Testis (tissue), 3 donors: Measurements from ENCODE around the gene MRPL21. TPM values are rescaled to one million over a fixed set of nuclear protein-coding genes. Genes with fewer than 3 reads are reported as not detected.

ENCODE experiments used
- DNase-seq: peaks from one replicate; pipeline ENCODE4 v3.0.0-alpha.2; 2019
- H3K27ac ChIP-seq, 2 donors: fragments of 200-600 bp; sonication (generic); one replicate each; pipeline ENCODE4 v1.5.1; 2019
- H3K27me3 ChIP-seq: fragments of 200-600 bp; sonication (generic); one replicate; pipeline ENCODE4 v1.5.1; 2019
- H3K36me3 ChIP-seq: fragments of 200-600 bp; sonication (generic); one replicate; pipeline ENCODE4 v1.5.1; 2017; ENCODE audit warnings: low read depth; ENCODE audit errors: missing control alignments
- H3K4me1 ChIP-seq: fragments of 200-600 bp; sonication (generic); one replicate; pipeline ENCODE4 v1.5.1; 2019
- H3K4me3 ChIP-seq, 2 donors: fragments of 200-600 bp; sonication (generic); one replicate each; pipeline ENCODE4 v1.5.1; 2017 to 2019
- H3K9me3 ChIP-seq: fragments of 200-600 bp; sonication (generic); one replicate; pipeline ENCODE4 v1.5.1; 2017
- POLR2A ChIP-seq: fragments of 450-650 bp; IDR thresholded peaks from one replicate; pipeline ENCODE4 v1.6.1; 2017; ENCODE audit warnings: antibody characterized with exemption, mild to moderate bottlenecking, moderate library complexity
- WGBS, 2 donors: methylation state at CpG; one replicate each; pipeline ENCODE4 v1.1.5; 2018; 5-methylcytosine and 5-hydroxymethylcytosine counted together
- intact Hi-C: fragments of 100-400 bp; cut with DNase I; formaldehyde crosslinking; loops from one replicate; pipeline ENCODE4 v1.15.1; 2023; ENCODE audit warnings: low total_unique reads
- polyA plus RNA-seq: library from polyadenylated mRNA; stranded (reverse); fragments of 350-450 nt; fragmentation: Illumina TruSeq; extraction: RNeasy Lipid Tissue Mini Kit (QIAGEN cat#74804); gene quantifications from one replicate; pipeline ENCODE4 v1.2.3, GENCODE V29; 2014; ENCODE audit warnings: low read depth, low replicate concordance; ENCODE audit not compliant: insufficient read depth
- total RNA-seq, 2 donors: library from RNA; depleted of rRNA; stranded (reverse); fragments of >200 nt; gene quantifications; one replicate each; pipeline ENCODE4 v1.2.3, GENCODE V29; 2016
- TF ChIP-seq, protein P1 (sequence below), 3 experiments: fragments of 450-650 bp in 2 of 3; fragments of 200-600 bp in 1 of 3; sonication (generic) in 1 of 3; IDR thresholded peaks; one replicate each; pipeline ENCODE4 v1.5.1; 2016 to 2019; ENCODE audit warnings: antibody characterized with exemption in 3 of 3, mild to moderate bottlenecking in 2 of 3, moderate library complexity in 1 of 3

MRPL21 gene
- total and polyA plus RNA-seq, 3 donors from 2014 or later, result 43.2 to 96.2 (median 45.0) TPM

DNA sequence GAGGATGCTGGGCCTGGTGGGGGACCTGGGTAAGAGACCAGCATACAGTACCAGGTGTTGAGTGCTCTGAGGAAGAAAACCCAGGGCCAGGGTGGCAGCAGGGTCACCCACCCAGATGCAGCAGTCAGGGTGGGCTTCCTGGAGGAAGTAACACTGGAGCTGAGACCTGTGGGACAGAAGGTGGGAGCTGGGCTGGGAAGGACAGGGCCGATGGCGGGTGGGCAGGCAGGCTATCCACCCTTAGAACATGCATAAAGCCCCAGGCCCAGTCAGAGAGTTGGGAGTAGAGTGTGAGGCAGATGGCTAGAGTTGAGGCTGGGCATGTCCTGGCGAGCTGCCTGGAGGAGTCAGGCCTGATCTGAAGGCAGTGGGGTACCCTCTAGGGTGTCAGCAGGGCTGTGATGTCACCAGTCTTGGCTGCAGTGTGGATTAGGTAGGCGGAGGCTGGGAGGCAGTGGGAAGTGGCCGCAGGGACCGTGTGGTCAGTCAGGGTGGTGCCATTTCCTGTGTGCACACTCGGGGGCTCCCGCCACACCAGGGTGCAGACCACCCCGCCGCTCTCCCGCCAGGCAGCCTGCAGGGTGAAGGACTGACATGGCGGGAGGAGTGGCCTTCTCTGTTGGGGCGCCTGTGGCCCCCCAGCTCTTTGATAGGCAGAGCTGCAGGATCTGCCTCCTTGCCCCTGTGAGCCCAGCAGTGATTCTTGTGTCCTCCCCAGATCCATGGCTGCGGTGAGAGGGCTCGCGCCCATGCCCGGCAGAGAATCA lies 35.4 kb upstream of the MRPL21 start:
- Histone ChIP-seq H3K27ac (peak overlapping the region in 1 of 2 donors; percentile 19), H3K4me1 (peaks cover 31% of the 10 kb centered on the region), H3K36me3 (no peaks in the 10 kb centered on the region), H3K27me3 (no peaks in the 10 kb centered on the region), H3K9me3 (no peaks in the 10 kb centered on the region), H3K4me3 (no peak overlapping the region)
- DNase-seq, result no peak
- WGBS, 2 donors, result 88 to 90% methylated on average over 6 to 17 of the region's 17 CpGs
- intact Hi-C loops, result no loop called here
- TF ChIP-seq, protein P1, sequence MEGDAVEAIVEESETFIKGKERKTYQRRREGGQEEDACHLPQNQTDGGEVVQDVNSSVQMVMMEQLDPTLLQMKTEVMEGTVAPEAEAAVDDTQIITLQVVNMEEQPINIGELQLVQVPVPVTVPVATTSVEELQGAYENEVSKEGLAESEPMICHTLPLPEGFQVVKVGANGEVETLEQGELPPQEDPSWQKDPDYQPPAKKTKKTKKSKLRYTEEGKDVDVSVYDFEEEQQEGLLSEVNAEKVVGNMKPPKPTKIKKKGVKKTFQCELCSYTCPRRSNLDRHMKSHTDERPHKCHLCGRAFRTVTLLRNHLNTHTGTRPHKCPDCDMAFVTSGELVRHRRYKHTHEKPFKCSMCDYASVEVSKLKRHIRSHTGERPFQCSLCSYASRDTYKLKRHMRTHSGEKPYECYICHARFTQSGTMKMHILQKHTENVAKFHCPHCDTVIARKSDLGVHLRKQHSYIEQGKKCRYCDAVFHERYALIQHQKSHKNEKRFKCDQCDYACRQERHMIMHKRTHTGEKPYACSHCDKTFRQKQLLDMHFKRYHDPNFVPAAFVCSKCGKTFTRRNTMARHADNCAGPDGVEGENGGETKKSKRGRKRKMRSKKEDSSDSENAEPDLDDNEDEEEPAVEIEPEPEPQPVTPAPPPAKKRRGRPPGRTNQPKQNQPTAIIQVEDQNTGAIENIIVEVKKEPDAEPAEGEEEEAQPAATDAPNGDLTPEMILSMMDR (IDR thresholded peaks at IDR 0.05), result no peak
- TF ChIP-seq POLR2A, result no peak

DNA sequence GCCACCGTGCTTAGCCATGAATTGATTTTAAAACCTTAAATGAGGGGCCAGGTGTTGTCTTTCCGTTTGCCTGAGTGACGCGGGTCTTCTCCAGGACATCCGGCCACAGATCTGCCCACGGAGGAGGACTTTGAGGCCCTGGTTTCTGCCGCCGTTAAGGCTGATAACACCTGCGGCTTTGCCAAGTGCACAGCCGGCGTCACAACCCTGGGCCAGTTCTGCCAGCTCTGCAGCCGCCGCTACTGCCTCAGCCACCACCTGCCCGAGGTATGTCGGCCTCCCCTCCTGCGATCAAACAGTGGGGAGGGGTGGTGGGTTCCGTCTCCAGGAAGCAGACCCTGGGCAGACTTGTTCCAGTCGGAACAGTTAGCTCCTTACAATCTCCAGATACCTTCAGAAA lies 34.5 kb upstream of the MRPL21 start:
- Histone ChIP-seq H3K4me3 (no peak overlapping the region), H3K27me3 (no peaks in the 10 kb centered on the region), H3K9me3 (no peaks in the 10 kb centered on the region), H3K36me3 (no peaks in the 10 kb centered on the region), H3K27ac (peak overlapping the region in 1 of 2 donors; percentile 19), H3K4me1 (peaks cover 29% of the 10 kb centered on the region)
- no peak for DNase-seq
- TF ChIP-seq POLR2A, result no peak
- TF ChIP-seq, protein P1 (IDR thresholded peaks at IDR 0.05), result no peak
- intact Hi-C loops, result no loop called here
- 86 to 91% methylated on average over 9 to 18 of the region's 18 CpGs for WGBS, 2 donors

DNA sequence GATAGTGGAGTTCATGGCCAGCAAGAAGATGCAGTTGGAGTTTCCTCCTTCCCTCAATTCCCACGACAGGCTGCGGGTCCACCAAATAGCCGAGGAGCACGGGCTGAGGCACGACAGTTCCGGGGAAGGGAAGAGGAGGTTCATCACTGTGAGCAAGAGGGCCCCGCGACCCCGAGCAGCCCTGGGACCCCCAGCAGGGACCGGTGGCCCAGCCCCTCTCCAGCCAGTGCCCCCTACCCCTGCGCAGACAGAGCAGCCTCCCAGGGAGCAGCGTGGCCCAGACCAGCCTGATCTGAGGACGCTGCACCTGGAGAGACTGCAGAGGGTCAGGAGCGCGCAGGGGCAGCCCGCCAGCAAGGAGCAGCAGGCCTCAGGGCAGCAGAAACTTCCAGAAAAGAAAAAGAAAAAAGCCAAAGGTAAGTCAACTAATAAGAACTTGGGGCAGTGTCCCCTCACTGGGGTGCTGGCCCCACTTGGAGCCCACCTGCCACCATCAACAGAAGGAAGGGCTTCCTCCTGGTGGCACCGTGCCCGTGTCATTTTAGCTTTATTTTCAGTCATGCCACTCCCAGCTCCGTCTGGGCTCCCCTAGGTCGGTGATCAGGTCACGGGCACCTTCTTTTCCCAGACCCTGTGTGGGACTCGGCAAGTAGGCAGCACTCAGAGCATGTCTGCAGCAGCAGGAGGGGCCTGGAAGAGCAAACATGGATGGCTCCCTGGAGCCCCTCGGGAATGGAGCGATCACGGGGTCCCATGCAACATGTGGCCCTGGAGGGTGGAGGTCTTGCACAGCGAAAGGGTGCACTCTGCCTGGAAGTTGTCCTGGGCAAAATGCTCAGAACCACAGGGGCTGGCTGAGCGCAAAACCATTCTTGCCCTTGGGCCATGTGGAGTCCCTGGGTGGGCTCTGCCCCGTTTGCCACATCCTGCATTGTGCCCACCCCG lies 33.3 kb upstream of the MRPL21 start:
- Histone ChIP-seq H3K27me3 (no peaks in the 10 kb centered on the region), H3K9me3 (no peaks in the 10 kb centered on the region), H3K4me1 (peaks cover 22% of the 10 kb centered on the region), H3K4me3 (no peak overlapping the region), H3K36me3 (no peaks in the 10 kb centered on the region), H3K27ac (no peak overlapping the region)
- 85 to 95% methylated on average over 22 to 29 of the region's 29 CpGs for WGBS, 2 donors
- intact Hi-C loops, result no loop called here
- no peak for DNase-seq
- TF ChIP-seq, protein P1 (IDR thresholded peaks at IDR 0.05), result no peak
- TF ChIP-seq POLR2A, result no peak

DNA sequence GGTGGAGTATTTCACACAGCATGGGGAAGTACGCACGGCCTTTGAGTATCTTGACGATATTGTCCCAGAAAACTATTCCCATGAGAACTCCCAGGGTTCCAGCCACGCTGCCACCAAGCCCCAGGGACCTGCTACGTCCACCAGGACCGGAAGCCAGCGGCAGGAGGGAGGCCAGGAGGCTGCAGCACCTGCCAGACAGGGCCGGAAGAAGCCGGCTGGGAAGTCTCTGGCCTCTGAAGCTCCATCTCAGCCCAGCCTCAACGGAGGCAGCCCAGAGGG lies 32.7 kb upstream of the MRPL21 start:
- Histone ChIP-seq H3K27ac (no peak overlapping the region), H3K9me3 (no peaks in the 10 kb centered on the region), H3K27me3 (no peaks in the 10 kb centered on the region), H3K36me3 (no peaks in the 10 kb centered on the region), H3K4me1 (peaks cover 20% of the 10 kb centered on the region), H3K4me3 (no peak overlapping the region)
- no peak for DNase-seq
- TF ChIP-seq, protein P1 (IDR thresholded peaks at IDR 0.05), result no peak
- no peak for TF ChIP-seq POLR2A
- intact Hi-C loops, result no loop called here
- WGBS, 2 donors, result 94 to 97% methylated on average over 10 of the region's 10 CpGs
